Left colon (tissue), 2 donors: ENCODE data around the gene ATP6V1E1. TPM values are rescaled to one million over a fixed set of nuclear protein-coding genes. Genes with fewer than 3 reads are reported as not detected.
A peak's percentile ranks its signal among the peaks of the same experiment; 100 is the strongest.
"Not testable (repeated sequence)": the region's sequence is repeated elsewhere in the genome, so short reads cannot be mapped to it uniquely, and the experiment has no call there.

Experiments used
- ATAC-seq: fragments of 200-7000 bp; cut with Tn5 transposase; one replicate; pipeline ENCODE4 v1.9.1; 2020; ENCODE audit warnings: mild to moderate bottlenecking, moderate library complexity
- DNase-seq, 2 donors: peaks; one replicate each; pipeline ENCODE4 v3.0.0-alpha.2; 2020
- intact Hi-C, 2 donors: fragments of 100-400 bp; cut with DNase I in 1 of 2; cut with micrococcal nuclease in 1 of 2; formaldehyde crosslinking; loops; one replicate each; pipeline versions ENCODE4 v1.11.2 to v1.14.0; 2022; cut with DNase I, micrococcal nuclease
- total RNA-seq, 2 donors: library from RNA; stranded (reverse); fragmentation: NEBNext Ultra II Directional; extraction: Animal tissue kit (Norgen Biotek cat#: 25700); gene quantifications; one replicate each; pipeline ENCODE4 v1.2.1, GENCODE V29; 2021
- donor health status: DM: no; HTN: no; CAD: no.
- donor health status: DM: yes; HTN: yes; CAD: no.

Gene ATP6V1E1
- total RNA-seq, 2 donors from 2014 or later, result 100 to 102 TPM

- intact Hi-C loops, result no loop called here
- peak; percentile 2 for ATAC-seq
- no peak for DNase-seq
Observed at GRCh38 chr22:17637490-17638181, 9.1 kb upstream of the ATP6V1E1 start.

- intact Hi-C loops, result not testable (repeated sequence)
Observed at GRCh38 chr22:17636850-17637249, 8.3 kb upstream of the ATP6V1E1 start.

GRCh38 chr22:17634696-17635095, 6.1 kb upstream of the ATP6V1E1 start:
- intact Hi-C loops, result no loop called here
- ATAC-seq, result no peak
- DNase-seq, result no peak

More at GRCh38 chr22:17636850-17637249, 8.3 kb upstream of the ATP6V1E1 start:
- not testable (repeated sequence) for DNase-seq, ATAC-seq

- no peak for ATAC-seq
- intact Hi-C loops, result no loop called here
- no peak for DNase-seq
Observed at GRCh38 chr22:17633998-17634323, 5.4 kb upstream of the ATP6V1E1 start.

- intact Hi-C loops, result no loop called here
- peak; percentile 18 for ATAC-seq
- no peak for DNase-seq
Observed at GRCh38 chr22:17633217-17633997, 4.9 kb upstream of the ATP6V1E1 start.

- intact Hi-C loops, result no loop called here
- DNase-seq (no peak), ATAC-seq (no peak)
Observed at GRCh38 chr22:17631076-17631565, 2.6 kb upstream of the ATP6V1E1 start.

GRCh38 chr22:17629641-17630040, 1.1 kb upstream of the ATP6V1E1 start:
- DNase-seq (no peak), ATAC-seq (no peak)
- intact Hi-C loops, result no loop called here

- no peak for DNase-seq
- ATAC-seq, result peak; percentile 36
- intact Hi-C loops, result no loop called here
Observed at GRCh38 chr22:17629173-17629489, 582 bp upstream of the ATP6V1E1 start.

GRCh38 chr22:17627961-17628405, 566 bp downstream of the ATP6V1E1 start:
- ATAC-seq, result peak; percentile 9
- intact Hi-C loops, result no loop called here
- DNase-seq, result peak in 1 of 2 donors; percentile 24

GRCh38 chr22:17613280-17613679, 15.3 kb downstream of the ATP6V1E1 start:
- ATAC-seq, result no peak
- intact Hi-C loops, result no loop called here

GRCh38 chr22:17612057-17612456, 16.5 kb downstream of the ATP6V1E1 start:
- intact Hi-C loops, result no loop called here
- ATAC-seq (no peak), DNase-seq (no peak)

More at GRCh38 chr22:17613280-17613679, 15.3 kb downstream of the ATP6V1E1 start:
- no peak for DNase-seq

- ATAC-seq (no peak), DNase-seq (no peak)
- intact Hi-C loops, result no loop called here
Observed at GRCh38 chr22:17607891-17608521, 20.5 kb downstream of the ATP6V1E1 start.

- ATAC-seq (no peak), DNase-seq (no peak)
- intact Hi-C loops, result no loop called here
Observed at GRCh38 chr22:17606496-17606895, 22.1 kb downstream of the ATP6V1E1 start.

- intact Hi-C loops, result no loop called here
- DNase-seq (no peak), ATAC-seq (no peak)
Observed at GRCh38 chr22:17603668-17604067, 24.9 kb downstream of the ATP6V1E1 start.

GRCh38 chr22:17601031-17601430, 27.5 kb downstream of the ATP6V1E1 start:
- ATAC-seq (no peak), DNase-seq (no peak)
- intact Hi-C loops, result no loop called here

GRCh38 chr22:17598318-17598717, 30.2 kb downstream of the ATP6V1E1 start:
- ATAC-seq (no peak), DNase-seq (no peak)
- intact Hi-C loops, result no loop called here

- ATAC-seq (no peak), DNase-seq (no peak)
- intact Hi-C loops, result no loop called here
Observed at GRCh38 chr22:17597217-17597616, 31.3 kb downstream of the ATP6V1E1 start.

GRCh38 chr22:17596226-17596625, 32.3 kb downstream of the ATP6V1E1 start:
- ATAC-seq, result no peak
- DNase-seq, result no peak
- intact Hi-C loops, result no loop called here

- intact Hi-C loops, result no loop called here
- ATAC-seq (no peak), DNase-seq (no peak)
Observed at GRCh38 chr22:17592201-17592600, 36.3 kb downstream of the ATP6V1E1 start.

GRCh38 chr22:17590586-17590985, 38.0 kb downstream of the ATP6V1E1 start:
- ATAC-seq, result no peak
- no peak for DNase-seq
- intact Hi-C loops, result no loop called here
